Panc1 (cell line): ENCODE data around the gene DACH1.

Experiments used
- POLR2AphosphoS5 ChIP-seq: IDR thresholded peaks from 2 replicates; pipeline ENCODE4 v1.6.1; 2012; ENCODE audit warnings: mild to moderate bottlenecking, low read depth, low read length, moderate library complexity
- TF ChIP-seq, protein P1 (sequence below): fragments of 450-650 bp; IDR thresholded peaks from 2 replicates; pipeline ENCODE4 v1.5.1; 2017; ENCODE audit warnings: mild to moderate bottlenecking

- TF ChIP-seq, protein P1, sequence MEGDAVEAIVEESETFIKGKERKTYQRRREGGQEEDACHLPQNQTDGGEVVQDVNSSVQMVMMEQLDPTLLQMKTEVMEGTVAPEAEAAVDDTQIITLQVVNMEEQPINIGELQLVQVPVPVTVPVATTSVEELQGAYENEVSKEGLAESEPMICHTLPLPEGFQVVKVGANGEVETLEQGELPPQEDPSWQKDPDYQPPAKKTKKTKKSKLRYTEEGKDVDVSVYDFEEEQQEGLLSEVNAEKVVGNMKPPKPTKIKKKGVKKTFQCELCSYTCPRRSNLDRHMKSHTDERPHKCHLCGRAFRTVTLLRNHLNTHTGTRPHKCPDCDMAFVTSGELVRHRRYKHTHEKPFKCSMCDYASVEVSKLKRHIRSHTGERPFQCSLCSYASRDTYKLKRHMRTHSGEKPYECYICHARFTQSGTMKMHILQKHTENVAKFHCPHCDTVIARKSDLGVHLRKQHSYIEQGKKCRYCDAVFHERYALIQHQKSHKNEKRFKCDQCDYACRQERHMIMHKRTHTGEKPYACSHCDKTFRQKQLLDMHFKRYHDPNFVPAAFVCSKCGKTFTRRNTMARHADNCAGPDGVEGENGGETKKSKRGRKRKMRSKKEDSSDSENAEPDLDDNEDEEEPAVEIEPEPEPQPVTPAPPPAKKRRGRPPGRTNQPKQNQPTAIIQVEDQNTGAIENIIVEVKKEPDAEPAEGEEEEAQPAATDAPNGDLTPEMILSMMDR = no peak
- TF ChIP-seq POLR2AphosphoS5 = no peak
These were observed 52.1 kb downstream of the DACH1 start for GRCh38 chr13:71814806-71815360.
